ENCODE data around the gene SEC63.
"Not testable (repeated sequence)": the region's sequence is repeated elsewhere in the genome, so short reads cannot be mapped to it uniquely, and the experiment has no call there.

SEC63 gene

DNA sequence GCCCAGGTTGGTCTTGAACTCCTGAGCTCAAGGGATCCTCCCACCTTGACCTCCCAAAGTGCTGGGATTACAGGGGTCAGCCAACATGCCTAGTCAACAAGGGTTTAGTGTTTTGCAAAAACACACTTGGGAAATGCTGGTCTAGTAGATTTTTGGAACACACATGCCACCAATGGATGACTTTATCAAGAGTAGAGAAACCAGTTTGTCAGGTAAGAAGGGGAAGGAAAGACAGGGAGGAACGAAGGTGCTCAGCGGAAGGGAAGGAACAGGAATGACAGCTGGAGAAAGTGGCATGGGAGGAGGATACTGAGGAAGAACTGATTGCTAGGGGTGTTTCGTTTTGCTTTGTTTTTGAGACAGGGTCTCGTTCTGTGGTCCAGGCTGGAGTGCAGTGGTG is 15.6 kb upstream of the SEC63 start:
- no peak for DNase-seq (ENCODE audit: low spot score)

DNA sequence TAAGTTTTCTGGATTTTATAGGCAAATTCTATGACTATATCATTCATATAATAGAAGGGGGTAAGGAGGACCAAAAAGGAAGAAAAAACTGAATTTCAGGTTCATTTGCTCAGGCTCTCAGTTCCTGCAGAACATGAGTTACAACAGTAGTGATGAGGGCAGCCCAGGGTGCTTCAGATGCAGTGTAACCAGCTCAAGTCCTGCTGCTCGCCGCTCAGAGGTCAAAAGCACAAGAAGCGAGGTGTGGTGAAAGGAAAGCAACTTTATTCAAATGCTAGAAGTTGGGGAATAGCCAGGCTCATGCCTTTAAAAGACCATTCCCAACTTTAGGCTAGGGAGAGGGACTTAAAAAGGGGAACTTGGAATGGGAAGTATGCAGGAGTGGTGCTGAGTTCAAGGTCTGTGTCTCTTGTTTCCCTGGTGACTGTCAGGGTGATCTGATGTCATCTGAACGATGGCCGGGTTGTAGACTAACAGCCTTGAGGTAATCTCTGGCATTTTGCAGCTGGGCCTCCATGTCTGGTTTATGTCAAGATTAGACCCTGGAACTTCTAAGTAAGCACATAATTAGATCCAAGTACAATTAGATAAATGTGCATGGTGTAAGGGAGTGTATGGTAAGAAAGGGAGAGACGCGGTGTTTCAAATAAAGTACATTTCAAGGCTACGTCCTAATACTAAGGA is 14.5 kb upstream of the SEC63 start:
- DNase-seq (ENCODE audit: low spot score) = no peak

DNA sequence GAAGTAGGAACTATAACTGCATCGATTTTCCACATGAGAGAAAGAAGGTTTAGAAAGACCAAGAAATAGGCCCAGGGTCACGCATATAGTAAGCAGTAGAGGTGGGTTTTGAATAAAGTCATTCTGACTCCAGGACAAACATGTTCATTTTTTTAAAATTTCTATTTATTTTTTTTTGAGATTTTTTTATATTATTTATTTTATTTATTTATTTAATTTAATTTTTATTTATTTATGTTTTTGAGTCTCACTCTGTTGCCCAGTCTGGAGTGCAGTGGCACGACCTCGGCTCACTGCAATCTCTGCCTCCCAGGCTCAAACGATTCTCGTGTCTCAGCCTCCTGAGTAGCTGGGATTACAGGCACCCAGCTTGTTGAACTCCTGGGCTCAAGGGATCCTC is 13.2 kb upstream of the SEC63 start:
- no peak for DNase-seq (ENCODE audit: low spot score)

DNA sequence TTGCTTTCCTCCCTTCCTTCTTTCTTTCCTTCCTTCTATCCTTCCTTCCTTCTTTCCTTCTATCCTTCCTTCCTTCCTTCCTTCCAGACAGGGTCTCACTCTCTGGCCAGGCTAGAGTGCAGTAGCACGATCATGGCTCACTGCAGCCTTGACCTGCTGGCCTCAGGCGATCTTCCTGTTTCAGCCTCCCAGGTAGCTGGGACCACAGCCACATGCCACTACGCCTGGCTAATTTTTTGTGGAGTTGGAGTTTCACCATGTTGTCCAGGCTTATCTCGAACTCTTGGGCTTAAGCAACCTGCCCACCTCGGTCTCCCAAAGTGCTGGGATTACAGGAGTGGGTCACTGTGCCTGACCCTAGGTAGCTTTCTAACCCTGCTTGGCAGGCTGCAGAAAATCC is 12.2 kb upstream of the SEC63 start:
- DNase-seq (ENCODE audit: low spot score) = no peak

DNA sequence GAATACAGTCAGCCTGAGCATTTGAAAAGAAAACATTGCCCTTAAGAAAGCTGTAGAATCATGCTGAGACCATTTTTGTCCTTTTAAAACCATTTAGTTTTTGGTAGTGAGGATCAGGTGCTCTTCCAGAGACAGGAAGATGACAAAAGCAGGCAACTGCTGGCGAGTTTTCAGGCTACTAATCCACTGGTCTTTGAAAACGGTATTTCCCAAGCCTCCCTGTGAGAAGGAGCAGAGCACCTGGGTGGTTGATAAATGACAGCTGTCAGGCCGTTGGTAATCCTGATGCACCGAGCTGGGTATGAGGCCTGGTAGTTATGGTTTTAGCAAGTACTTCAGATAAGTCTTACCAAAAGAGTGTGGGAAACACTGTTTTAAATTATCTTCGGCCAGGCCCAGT is 10.1 kb upstream of the SEC63 start:
- no peak for DNase-seq (ENCODE audit: low spot score)

DNA sequence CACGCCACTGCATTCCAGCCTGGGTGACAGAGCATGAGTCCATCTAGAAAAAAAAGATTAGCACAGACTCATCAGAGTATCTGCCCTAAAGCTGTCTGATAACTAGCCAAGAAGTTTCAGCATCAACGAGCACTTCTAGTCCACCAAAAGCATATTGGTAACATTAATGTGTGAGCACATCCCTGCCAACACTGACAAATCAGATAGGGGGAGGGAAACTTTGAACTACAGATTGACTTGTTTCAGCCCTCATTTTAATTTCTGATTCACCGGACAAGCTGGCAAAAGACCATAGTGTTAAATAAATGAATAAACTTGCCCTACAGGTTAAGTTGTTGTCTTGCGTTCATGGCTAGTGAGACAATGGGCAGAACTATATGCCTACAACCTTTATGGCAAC is 7.7 kb upstream of the SEC63 start:
- no peak for DNase-seq (ENCODE audit: low spot score)

DNA sequence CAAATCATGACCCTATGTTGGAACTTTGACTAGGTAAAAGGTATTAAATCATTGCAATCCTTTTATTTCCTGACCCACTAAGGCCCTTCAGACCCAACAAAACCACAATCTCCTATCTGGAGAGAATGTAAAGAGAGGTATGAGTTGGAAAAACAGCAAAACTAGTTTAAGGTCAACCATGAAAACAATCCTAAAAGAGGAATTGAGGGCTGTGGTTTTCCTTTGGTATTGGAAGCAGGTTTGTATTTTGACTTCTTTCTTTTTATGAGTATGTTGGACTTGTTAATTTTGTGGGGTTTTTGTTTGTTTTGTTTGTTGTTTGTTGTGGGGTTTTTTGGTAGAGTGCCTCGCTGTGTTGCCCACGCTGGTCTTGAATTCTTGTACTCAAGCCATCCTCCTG is 4.7 kb upstream of the SEC63 start:
- DNase-seq (ENCODE audit: low spot score) = no peak

DNA sequence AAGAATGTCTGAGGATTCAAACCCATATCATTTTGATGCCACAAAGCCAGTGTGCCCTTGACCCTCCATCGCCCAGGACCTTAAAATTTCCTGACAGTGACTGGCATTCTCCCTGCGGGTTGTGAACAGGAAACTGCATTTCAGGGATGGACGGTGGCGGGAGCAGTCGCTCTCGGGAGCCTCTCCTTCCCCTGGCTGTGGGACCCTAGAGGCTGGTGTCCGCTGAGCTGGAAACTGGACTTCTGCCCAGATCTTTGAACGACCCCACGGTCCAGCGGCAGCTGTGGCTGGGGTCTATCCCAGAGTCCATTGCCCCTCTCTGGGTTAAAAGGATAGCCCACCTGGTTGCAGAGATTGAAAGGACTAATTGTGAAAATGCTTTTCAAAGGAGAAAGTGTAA is 1.4 kb upstream of the SEC63 start:
- DNase-seq (ENCODE audit: low spot score) = no peak

DNA sequence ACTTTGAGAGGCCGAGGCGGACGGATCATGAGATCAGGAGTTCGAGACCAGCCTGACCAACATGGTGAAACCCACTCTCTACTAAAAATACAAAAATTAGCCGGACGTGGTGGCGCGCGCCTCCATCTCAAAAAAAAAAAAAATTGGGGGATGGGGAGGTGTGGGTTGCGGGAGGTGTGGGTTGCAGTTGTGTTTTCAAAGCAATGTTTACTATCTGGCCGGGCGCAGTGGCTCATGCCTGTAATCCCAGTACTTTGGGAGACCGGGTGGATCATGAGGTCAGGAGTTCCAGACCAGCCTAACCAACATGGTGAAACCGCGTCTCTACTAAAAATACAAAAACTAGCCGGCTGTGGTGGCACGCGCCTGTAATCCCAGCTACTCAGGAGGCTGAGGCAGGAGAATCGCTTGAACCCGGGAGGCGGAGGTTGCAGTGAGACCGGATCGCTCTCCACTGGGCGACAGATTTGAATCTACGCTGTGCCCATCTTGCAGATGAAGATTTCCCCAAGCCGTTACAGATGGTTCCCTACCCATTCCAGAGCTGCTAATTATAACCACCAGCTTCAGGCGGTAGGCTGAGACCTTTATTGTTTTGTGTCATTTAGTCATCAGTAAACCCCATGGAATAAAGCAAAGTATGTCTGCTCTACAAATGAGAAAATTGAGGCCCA is 818 bp upstream of the SEC63 start:
- not testable (repeated sequence) for DNase-seq (ENCODE audit: low spot score)

DNA sequence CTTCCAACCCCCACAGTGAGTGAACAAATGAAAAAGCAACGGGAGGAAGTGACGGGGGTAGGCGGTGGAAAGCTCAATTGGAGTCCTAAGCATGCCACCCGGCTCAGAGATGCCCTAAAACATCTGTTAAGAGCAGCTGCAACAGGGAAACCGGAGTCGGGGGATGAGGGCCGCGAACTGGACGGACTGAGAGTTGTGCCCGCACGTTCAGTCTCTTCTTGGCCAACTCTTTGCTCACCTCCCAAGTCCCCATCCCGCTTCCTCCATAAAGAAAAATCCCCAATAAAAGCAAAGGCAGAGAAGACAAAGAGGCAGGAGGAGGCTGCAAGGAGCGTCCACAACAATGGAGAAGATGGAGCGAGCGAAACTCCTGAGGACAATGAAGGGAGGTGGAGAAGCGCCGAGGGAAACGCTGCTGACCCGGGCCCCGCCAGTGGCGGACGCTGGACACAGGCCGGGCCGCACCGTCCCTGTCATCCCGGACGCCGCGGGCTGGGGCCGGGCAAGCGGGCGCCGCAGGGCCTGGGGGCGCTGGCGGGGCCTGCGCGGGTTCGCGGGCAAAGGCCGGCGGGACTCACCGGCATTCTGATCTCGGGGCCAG is 600 bp downstream of the SEC63 start:
- peak; percentile 63 for DNase-seq (ENCODE audit: low spot score)

DNA sequence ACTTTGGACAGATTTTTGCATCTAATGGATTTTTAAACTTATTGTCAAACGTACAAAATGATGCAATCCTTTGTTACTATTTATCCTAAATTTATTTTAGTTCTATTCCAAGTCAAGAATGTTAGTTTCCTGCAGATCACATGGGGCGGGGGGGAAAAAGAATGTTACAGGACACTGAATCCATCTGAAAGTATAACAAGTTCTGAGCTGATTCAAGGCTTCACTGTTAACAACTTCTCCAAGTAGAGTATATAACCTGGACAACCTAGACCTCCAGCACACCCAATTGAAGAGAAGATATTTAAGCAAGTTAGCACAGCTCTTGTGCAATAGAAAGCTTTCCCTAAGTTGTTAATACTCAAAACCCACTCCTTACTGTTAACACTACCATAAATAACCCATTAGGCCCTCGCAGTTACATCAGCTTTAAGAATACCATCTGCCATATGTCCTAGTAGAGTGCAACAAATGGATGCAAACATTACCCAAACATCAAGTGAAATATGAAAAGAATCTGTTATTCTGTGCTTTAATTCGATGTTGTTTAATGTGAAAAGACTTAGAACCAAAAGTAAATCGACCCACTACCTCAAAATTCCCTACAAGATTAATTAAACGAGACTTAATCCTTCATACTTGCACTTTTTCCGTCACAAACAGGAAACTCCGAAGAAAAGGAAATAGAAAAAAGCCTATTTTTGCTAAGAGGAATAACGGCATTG is 1.3 kb downstream of the SEC63 start:
- no peak for DNase-seq (ENCODE audit: low spot score)

DNA sequence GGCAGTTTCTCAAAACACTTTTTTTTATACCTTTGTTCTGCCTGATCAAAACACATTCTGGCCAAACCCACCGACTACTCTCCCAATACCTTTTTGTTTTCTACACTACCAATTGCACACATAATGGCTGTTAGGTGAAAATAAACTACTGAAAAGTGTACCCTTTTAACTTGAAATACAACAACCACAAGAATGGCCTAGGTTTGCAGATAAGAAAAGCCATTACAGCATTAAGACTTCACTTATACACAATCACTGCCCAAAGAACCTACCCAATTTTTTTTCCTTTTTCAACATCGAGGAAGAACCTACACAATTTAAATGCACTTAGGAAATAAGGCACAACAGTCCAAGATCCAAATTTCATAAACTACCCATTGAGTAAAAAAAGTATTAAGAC is 1.8 kb downstream of the SEC63 start:
- no peak for DNase-seq (ENCODE audit: low spot score)

DNA sequence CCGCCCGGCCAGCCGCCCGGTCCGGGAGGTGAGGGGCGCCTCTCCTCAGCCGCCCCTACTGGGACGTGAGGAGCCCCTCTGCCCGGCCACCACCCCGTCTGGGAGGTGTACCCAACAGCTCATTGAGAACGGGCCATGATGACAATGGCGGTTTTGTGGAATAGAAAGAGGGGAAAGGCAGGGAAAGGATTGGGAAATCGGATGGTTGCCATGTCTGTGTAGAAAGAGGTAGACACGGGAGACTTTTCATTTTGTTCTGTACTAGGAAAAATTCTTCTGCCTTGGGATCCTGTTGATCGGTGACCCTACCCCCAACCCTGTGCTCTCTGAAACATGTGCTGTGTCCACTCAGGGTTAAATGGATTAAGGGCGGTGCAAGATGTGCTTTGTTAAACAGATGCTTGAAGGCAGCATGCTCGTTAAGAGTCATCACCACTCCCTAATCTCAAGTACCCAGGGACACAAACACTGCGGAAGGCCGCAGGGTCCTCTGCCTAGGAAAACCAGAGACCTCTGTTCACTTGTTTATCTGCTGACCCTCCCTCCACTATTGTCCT is 4.1 kb downstream of the SEC63 start:
- not testable (repeated sequence) for DNase-seq (ENCODE audit: low spot score)

DNA sequence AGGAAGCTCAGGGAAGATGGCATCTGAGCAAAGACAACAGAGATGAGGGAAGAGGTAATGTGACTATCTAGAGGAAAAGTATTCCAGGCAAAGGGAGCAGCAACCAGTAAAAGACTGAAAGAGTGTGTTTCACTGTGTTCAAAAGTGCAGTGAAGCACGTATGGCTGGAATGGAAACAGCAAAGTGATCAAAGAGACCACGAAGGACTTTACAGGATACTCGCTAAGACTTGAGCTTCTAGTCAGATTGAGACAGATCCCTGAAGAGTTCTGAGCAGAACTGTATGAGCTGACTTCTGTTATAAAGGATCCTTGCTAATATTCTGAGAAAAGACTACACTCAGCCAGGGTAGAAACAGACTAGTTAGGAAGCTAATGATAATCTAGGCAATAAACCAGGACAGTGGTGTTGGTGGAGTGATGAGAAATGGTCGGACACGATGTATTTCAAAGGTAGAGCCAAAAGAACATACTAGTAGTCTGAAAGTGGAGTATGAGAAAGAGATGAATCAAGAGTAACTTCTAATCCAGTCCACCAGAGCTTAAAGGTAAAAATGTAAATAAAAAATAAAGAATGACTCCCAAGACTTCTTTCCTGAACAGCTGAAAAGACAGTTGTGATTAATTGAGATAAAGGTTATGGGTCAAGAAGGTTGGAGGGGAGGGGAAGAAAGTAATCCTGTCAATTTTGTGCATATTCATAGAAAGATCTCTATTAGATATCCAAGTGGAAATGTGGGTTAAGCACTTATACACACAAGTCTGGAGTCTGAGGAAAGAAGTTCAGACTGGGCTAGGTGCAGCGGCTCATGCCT is 14.2 kb downstream of the SEC63 start:
- DNase-seq (ENCODE audit: low spot score) = no peak

DNA sequence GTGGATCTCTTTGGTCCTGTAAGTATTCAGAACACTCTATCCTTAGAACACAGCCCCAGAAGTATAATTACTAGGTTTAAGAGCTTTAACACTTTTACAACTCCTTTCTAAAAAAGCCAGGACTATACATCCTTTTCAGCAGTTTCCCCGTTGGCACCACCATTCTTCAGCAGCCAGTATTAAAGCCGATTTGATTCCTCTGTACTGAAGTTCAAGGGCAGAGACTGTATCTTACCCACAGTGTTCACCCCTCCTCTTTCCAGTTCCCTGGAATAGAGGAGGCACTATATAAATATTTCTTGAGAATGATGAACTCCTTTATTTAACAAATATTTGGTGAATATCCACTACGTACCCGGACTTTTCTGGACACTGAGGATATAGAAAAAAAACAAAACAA is 15.9 kb downstream of the SEC63 start:
- DNase-seq (ENCODE audit: low spot score) = no peak

DNA sequence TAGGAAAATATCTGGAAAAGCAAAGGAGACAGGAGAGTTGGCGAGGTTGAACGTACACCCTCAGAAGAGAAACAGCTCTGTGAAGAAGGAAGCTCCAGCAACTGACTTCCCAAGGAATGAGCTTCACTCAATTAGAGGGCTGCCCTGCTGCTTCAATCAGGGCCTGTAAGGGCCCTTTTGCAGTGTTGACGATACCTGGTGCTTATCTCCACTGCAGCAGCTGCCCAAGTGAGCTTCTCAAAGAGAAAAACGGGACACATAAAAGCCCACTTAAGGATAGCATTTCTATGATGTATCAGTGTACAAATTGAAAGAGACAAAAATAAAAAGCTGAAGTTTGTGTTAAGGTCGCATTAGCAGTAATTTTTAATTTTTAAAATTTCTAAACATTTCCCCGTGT is 16.4 kb downstream of the SEC63 start:
- no peak for DNase-seq (ENCODE audit: low spot score)

DNA sequence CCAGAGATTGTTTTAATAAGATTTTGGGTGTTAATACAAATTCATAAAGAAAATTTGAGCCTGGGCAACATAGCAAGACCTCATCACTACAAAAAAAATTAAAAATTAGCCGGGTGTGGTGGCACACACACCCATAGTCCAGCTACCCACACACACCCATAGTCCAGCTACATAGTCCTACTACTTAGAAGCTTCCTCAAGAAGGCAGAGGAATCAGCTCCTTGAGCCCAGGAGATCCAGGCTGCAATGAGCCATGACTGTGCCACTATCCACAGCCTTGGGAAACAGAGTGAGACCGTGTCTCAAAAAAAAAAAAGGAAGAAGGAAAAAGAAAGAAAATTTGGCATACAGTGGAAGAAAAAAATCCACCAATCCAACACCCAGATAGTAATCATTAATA is 16.8 kb downstream of the SEC63 start:
- no peak for DNase-seq (ENCODE audit: low spot score)

DNA sequence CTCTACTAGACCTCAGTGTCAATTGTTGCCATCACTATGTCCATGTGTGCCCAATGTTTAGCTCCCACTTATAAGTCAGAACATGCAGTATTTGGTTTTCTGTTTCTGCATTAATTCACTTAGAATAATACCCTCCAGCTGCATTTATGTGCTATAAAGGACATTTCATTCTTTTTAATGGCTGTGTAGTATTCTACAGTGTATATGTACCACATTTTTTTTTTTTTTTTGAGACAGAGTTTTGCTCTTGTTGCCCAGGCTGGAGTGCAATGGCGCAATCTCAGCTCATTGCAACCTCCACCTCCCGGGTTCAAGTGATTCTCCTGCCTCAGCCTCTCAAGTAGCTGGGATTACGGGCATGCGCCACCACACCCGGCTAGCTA is 21.1 kb downstream of the SEC63 start:
- not testable (repeated sequence) for DNase-seq (ENCODE audit: low spot score)

DNA sequence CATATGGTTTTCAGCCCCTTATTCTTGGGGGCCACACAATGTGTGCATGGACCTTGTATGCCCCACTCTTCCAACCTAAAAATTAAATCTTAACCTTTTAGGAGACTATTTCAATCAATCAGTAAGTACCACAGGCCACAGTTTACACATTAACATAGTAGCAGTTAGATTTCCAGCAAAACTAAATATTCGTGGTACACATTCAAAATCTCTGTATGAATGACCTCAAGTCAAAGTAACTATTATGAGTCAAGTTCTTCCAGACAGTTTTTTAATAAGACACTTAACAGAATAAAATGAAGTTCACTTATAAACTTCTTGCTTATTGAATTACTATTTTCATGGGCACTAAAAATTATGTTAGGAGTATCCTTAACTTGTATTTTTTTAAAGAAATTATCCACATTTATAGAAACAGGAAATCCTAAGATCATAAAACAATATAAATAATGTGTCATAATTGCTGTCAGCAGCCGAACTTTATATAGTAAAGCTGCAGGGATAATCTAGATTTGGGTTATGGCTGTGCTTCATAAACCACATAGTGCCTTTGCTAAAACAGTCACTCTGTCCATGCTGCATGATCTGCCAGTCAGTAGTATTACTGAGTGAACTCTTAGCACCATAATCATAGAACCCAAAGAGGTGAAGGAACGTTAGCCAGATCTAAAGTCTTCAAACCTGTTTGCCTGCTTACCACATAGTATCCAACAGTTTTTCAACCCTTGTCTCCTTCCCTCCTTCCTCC is 21.7 kb downstream of the SEC63 start:
- no peak for DNase-seq (ENCODE audit: low spot score)

DNA sequence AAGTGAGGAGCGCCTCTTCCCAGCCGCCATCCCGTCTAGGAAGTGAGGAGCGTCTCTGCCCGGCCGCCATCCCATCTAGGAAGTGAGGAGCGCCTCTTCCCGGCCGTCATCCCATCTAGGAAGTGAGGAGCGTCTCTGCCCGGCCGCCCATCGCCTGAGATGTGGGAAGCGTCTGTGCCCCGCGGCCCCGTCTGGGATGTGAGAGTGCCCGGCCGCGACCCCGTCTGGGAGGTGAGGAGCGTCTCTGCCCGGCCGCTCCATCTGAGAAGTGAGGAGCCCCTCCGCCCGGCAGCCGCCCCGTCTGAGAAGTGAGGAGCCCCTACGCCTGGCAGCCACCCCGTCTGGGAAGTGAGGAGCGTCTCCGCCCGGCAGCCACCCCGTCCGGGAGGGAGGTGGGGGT is 23.8 kb downstream of the SEC63 start:
- DNase-seq (ENCODE audit: low spot score) = not testable (repeated sequence)

DNA sequence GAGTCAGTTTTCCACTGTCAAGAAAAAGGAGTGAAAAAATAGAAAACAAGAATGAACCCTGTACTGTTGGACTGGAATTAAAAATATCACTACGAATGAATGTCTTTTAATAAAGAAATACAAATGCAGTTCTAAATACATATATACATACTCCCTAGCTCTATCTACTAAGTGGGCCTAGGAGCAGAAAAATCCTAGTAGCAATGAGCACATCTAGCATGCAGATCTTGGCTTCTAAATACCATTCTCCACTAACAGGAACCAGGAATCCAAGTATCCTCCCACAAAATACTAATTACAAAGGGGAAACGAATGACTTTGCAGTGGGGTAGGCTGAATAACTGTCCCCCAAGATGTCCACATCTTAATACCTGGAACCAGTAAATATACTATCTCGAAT is 25.4 kb downstream of the SEC63 start:
- no peak for DNase-seq (ENCODE audit: low spot score)
